Measurements from ENCODE around the gene RAF1.
A peak's percentile ranks its signal among the peaks of the same experiment; 100 is the strongest.

RAF1 gene

DNA sequence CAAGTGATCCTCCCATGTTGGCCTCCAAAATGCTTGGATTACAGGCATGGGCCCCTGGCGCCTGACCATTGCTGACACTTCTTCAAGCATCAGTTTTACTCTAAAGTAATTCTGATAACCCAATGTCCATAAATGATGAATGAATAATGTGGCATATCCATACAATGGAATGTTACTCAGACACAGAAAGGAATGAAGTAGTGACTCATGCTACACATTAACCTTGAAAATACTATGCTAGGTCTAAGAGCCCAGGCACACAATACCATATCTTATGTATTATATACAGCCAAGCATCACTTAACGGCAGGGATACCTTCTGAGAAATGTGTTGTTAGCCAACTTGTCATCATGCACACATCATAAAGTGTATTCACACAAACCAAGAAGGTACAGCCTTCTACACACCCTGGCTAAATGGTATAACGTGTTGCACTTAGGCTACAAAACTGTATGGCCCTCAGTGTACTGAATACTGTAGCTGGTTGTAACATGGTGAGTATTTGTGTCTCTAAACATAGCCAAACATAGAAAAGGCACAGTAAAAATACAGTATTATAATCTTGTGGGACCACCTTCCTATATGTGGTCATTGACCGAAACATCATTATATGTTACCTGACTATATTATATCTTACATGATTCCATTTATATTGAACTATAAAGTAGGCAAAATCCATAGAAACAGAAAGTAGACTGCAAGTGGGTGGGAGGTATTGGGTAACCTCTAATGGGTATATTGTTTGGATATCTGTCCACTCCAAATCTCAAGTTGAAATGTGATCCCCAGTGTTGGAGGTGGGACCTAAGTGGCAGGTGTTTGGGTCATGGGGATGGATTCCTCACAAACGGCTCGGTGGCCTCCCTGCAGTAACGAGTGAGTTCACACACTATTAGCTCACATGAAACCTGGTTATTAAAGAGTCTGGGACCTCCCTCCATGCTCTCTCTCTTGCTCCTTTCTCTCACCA is 75.6 kb downstream of the RAF1 start:
- peak; percentile 75 for DNase-seq

DNA sequence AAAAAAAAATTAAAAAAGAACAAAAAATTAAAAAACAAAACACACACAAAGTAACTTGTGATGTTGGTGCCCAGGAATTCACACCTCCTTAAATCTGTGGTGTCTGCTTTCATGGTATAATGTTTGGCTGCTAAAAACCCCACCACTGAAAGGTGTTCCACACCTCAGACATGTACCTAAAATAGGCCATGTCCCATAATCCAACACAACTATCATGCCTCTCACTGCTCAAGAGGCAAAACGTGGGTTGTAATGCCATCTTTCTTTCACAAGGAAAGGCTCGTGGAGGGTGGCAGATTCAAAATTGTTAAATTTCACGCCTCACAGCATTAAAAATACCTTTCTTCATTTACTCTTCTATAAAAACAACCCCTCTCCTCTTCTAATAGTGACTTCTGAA is 77.5 kb downstream of the RAF1 start:
- DNase-seq: no peak

DNA sequence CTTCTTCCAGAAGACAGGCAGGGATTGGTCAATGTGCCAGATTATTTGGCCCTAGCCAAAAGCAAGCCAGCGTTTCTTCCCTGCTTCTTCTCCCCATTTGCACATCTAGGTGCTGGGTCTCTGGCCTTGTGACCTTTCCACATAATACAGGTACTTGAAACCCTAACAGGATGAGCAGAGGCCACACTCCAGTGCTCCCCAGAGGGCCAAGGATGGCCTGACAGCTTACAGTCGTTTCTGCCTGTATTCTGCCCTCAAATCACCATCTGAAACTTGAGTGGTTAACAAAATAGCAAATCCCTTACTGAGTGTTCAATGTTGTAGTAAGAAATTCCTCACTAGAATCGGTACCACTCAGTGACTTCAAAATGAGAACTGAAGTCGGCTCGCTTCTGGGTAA is 77.9 kb downstream of the RAF1 start:
- no peak for DNase-seq

DNA sequence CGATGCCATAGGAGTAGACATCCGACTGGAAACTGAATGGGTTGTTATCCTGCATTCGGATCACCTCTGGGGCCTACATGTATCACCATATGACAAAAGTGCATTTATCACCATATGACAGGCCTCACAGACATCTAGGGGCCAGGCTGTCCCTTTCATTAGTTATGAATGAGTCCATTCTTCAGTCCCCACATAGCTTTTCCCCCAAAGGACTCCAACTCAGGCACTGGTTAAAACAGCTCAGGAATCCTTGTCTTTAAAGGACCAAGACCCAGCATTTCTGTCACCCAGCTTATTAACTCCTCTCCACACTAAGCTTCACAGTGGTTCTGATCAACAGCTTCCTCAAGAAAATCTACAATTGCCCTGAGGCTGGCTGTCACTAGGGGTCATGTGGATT is 78.7 kb downstream of the RAF1 start:
- no peak for DNase-seq

DNA sequence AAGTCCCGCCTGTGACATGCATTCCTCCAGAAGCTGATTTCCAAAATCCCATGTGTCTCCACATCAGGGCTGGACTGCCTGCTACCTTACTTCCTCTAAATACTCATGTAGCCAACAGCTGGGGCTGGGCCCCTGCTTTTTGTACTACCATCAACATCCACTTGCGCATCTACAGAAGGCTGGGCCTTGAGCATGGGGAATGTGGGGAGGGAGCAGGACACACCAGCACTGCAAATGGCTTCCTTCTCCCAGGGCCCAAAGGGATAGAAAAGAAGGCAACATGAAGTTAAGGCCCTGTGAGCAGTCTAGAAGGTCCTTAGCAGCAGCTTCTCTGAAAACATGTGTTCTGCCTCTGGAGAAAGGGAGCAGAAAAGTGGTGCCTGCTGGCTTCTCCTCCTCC is 79.8 kb downstream of the RAF1 start:
- no peak for DNase-seq

DNA sequence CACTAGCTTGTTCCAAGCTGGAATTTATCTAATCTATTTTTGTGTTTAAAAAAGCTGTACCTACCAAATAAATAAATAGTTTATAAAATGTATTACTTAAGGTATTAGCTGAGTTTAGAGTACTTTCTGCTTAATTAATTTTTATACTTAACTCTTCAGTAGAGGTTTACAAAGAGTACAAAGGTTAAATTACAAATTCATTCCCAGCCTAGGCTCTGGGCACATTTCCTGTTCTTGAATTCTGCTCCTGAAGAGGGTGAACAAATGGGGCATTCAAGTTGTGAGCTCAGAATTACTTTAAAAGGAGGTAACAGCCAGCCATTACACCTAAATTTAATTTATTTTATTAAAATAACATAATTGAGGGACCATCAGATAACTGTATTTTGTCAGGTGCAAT is 80.6 kb downstream of the RAF1 start:
- no peak for DNase-seq

DNA sequence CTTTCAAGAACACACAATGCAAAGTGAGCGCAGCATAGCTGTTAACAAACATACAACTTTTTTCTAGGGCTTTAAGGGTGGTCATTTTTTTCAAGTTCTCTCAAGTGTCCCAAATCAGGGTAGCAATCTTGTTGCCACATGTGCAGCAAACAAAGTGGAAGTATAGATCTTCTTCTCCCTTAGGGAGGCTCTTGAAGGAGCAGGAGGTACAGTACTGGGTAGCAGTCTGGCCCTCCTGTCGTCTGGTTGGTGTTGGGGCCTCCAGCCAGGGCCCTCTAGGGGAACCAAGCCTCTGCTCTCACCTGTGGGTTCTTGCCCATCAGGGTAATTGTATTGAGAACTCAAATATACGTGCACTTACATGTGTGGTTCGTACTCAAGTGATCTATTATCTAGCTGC is 81.2 kb downstream of the RAF1 start:
- DNase-seq: no peak

DNA sequence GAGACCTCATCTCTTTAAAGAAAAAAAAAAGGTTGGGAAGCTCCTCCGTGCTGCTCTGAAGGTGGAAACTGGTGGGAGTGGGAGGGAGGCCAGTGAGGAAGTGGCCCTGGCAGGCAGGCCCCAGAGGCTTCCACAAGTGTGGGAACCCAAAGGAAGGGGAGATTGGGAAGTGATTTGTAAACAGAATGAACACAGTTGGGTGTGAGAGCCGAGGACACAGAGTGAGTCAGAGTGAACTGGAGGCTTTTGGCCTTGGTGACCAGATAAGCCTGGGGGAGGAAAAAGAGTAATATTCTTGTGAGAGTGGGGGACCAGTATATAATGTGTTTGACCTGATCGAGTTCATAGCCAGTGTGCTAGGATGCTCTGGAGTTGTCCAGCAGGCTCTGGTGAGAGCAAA is 84.0 kb downstream of the RAF1 start:
- no peak for DNase-seq

DNA sequence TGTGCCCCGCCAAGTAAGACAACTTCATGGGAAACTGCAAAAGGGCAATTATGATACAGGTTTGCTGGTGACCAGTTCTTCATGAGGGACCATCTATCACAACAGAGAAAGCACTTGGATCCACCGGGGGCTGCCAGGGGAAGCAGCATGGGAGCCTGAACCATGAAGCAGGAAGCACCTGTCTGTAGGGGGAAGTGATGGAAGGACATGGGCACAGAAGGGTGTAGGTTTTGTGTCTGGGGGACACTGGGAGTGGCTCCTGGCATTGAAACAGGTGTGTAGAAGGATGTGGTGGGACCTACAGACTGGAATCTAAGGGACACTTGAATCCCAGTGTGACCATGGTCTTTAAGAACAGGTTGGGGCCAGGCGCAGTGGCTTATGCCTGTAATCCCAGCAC is 84.5 kb downstream of the RAF1 start:
- no peak for DNase-seq

DNA sequence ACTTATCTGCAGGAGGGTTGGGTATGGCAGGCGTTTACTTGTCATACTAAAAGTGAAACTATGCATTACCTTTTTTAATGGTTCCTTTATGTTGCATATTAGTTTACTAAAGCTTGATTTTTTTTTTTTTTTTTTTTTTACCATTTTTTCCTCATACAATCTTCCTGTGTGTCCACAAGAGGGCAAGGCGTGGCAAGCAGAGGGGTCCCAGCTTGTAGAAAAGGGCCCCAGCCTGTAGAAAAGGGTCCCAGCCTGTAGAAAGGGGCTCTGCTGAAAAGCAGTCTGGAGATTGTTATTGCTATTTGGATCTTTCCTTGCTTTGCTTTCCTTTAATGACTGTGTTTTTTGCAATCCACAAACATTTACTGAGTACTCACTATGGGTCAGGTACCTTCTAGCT is 85.2 kb downstream of the RAF1 start:
- no peak for DNase-seq

DNA sequence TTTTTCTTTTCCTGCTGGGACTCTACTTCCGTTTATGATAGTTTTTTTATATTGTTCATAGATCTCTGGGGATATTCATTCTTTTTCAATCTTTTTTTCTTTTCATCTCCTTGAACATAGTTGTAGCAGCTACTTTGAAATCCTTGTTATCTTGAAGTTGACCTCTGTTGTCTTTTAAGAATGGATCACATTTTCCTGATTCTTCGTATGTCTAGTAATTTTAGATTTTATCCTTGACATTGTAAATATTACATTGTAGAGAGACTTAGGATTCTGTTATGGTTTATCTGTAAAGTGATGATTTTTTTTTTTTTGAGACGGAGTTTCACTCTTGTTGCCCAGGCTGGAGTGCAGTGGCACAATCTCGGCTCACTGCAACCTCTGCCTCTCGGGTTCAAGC is 86.5 kb downstream of the RAF1 start:
- no peak for DNase-seq

DNA sequence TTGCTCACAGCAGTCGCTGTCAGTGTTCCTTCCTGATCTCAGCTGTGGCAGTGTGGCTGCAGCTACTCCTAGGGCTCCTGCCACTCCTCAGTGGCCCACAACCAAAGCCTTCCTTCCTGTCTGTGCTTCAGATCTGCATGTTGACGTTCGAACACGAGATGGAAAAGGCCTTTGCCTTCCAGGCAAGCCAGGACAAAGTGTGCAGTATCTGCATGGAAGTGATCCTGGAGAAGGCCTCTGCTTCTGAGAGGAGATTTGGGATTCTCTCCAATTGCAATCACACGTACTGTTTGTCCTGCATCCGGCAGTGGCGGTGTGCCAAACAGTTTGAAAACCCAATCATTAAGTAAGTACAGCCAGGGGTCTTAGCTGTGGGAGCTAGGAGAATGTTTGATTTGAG is 89.3 kb downstream of the RAF1 start:
- DNase-seq: no peak

DNA sequence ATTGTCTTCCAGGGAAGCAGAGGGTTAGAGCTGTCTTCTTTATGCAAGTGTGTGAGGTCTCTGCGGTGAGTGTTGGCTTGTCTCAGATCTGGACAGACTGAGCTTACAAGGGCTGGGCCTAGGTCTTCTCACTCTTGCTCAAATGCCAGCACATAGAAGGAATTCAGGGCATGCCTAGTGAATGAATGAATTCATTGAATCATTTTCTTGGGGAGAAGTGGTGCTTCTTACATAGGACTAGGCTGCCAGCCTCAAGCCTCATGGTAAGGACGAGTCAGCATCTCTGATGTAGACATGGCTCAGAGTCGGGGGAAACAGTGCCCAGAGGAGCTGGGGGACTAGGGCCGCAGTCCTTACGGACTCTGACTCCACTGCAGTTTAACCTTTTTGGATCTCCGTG is 89.8 kb downstream of the RAF1 start:
- DNase-seq: no peak

DNA sequence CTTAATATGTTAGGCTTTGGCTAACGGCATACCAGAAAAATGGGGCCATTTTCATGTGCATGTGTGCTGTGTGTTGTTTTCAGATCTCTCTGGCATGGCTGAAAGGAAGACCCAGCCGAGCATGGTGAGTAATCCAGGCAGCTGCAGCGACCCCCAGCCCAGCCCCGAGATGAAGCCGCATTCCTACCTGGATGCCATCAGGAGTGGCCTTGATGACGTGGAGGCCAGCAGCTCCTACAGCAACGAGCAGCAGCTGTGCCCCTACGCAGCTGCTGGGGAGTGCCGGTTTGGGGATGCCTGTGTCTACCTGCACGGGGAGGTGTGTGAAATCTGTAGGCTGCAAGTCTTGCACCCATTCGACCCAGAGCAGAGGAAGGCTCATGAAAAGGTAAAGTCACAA is 91.9 kb downstream of the RAF1 start:
- DNase-seq: no peak

DNA sequence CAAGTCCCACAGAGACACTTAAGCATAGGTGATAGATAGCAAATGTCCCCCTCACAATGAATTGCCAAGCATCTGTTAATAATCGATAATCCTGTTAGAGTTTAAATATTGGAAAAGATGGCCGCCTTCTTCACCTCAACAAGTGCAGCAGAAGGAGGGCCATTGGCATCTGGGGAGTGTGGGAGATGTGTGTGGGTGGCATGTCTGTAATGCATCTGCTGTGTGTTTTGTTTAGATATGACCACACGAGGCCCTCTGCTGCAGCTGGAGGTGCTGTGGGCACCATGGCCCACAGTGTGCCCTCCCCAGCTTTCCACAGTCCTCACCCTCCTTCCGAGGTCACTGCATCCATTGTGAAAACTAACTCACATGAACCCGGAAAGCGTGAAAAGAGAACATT is 94.1 kb downstream of the RAF1 start:
- DNase-seq: no peak

DNA sequence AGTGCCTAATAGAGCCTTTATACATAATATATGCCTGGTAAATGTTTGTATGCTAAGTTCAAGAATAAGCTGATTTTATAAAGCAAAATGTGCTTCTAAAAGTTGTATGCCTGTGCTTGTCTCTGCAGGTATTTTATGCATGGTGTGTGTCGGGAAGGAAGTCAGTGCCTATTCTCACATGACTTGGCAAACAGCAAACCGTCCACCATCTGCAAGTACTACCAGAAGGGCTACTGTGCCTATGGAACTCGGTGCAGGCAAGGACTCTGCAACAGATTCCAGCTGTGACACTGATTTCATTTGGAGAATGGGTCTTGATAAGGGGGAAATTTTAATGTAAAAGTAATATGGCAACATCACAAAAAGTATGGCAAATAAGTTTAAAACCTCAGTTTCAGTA is 95.2 kb downstream of the RAF1 start:
- no peak for DNase-seq

DNA sequence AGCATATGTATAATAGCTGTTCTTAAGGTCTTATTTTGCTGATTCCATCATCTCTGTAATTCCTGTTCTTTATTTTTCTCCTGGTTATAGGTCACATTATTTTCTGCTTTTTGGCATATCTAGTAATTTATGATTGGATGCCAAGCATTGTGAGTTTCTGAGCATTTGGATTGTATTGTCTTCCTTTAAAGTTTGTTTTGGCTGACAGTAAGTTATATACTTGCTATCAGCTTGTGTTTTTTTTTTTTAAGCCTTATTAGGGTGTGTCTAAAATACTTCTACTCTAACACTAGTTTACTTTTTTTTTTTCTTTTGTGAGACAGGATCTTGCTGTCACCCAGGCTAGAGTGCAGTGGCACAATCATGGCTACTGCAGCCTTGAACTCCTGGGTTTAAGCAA is 96.9 kb downstream of the RAF1 start:
- no peak for DNase-seq

DNA sequence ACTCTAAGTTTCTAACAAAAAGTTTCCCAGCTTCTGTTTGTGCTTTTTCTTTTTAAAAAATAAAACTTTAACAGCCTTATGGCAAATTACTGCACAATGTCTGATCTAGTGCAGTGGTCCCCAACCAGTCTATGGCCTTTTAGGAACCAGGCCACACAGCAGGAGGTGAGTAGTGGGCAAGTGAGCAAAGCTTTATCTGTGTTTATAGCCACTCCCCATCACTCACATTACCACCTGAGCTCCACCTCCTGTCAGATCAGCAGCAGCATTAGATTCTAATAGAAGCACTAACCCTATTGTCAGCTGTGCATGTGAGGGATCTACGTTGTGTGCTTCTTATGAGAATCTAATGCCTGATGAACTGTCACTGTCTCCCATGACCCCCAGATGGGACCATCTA is 101.5 kb downstream of the RAF1 start:
- DNase-seq: no peak

DNA sequence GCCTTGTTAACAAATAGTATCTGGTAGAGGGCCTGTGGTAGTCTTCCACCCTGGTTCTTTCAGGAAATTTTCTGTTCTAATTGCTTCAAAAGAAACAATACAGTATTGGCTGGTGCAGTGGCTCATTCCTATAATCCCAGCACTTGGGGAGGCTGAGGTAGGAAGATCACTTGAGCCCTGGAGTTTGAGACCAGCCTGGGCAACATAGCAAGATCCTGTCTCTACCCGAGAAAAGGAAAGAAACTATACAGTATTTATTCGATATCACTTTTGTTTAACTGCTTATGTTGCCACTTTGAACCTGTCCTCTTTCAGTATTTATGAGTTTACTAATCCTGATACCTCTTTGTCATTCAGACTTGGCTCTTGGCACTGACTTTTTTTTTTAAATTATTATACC is 102.5 kb downstream of the RAF1 start:
- DNase-seq: no peak

DNA sequence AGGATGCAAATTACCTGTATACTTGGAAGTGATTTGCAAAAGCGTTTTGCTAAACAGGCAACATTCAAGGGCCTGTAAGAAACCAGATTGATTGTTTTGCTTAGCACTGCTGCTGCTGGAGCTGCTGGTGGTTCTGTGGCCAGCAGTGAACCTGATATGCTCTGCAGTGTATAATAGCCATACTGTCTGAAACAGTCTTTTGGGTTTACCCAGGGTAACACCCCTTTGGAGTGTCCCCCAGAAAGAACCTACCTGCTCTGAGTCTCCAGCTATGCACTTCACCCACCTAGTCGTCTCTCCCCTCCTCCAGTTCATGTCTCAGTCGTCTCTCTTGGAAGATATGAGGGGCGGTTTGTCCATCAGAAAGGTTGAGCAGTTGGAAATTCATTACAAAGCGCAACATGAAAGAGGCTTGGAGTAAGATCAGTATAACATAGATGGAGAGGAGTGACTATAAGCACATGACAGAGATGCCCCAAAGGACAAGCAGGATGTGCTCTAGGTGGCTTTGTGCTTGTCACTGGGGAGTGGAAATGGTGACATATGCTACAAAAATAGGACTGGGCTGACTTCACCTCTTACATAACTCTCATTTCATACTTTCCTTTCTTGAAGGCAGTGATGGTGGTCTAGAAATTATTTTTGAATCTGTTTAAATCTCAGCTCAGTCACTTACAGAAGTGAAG is 103.3 kb downstream of the RAF1 start:
- DNase-seq: no peak

DNA sequence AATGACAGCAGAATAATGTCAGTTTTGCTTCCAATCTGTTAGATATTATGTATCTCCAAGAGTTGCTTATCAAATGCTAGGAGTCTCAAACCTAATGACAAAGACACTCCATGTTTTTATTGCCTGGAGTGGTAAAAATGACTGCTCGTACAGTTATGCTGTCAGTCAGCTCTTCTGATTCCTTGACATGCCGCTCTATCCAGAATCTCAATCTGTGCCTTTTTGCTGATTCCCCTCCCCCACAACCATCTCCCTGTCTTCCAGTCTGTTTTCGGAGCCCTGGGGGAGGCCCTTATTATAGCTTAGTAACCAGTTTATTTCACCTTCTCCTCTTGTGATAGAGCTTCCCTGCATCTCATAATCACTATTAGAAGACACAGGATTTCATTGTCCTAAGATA is 104.4 kb downstream of the RAF1 start:
- DNase-seq: no peak

DNA sequence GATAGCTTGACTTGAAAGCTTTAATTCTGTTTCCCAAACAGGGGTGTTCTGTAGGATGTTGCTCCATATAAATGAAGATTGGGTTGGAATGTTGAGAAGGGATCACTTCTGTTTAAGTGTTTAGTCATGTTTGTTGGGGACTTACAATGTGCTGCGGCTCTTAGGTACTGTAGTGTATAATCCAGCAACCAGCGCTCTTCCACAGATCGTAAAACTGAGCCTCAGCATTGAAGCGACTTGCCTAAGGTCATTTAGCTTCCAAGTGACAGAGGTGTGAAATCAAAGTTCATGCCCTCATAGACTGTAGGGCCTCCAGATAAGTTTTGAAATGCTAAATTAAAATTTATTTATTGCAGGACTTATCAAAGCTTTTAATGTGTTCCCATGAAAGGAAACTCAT is 105.2 kb downstream of the RAF1 start:
- no peak for DNase-seq

DNA sequence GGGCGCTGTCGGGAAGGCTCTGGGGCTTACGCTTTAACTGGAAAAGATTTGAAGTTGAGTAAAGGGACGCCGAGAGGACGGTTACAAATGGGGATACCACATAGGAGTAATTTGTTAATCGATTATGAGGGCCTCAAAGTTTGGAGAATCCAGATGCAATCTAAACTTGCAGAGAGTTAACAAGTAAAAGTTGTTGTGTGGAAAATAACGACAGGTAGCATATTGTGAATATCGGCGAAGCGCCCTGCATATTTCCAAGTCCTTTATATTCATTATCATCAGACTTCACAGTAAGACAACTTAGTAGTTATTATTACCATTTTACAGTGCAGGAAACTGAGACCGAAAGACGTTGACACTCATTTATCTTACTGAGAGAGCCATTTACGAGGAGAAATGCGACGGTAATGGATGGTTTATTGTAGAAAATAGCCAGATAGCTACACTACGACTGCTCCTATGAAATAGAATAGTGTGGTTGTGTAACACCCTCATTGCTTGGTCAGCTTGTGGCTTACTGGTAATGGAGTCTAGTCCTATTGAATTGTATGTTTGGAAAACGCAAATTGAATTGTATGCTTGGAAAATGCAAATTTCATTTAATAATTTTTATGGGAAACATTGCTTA is 106.3 kb downstream of the RAF1 start:
- no peak for DNase-seq

All from NCI-H2107 (cell line).